ENCODE data around the gene ALG14.
A peak's percentile ranks its signal among the peaks of the same experiment; 100 is the strongest.
"Not testable (repeated sequence)": the region's sequence is repeated elsewhere in the genome, so short reads cannot be mapped to it uniquely, and the experiment has no call there.

Gene ALG14

DNA sequence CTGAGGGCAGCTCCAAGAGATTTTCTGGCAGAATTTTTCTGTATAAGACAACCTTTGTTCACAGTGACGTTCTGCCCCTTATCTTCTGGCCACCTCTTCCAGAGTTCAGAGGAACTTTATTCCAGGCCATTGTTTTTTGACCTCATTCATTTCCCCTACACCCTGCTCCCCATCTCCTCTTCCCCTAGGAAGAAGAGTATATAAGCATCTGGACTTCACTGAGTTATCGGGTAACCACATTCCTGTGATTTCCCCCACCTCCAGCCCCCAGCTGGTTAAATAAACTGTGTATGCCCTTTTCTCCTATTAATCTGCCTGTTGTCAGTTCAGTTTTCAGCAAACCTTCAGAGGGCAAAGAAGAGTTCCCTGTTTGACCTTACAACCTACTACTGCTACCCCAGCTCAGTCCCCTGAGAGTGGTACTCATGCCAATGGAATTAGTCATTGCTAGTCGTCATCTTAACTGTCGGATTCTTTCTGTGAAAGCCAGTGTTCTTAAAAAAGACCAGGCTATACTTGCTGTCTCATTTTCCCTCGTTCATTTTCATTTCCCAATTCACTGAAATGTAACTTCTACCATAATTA lies 14.3 kb upstream of the ALG14 start:
- no peak for DNase-seq (ENCODE audit: low read depth)

DNA sequence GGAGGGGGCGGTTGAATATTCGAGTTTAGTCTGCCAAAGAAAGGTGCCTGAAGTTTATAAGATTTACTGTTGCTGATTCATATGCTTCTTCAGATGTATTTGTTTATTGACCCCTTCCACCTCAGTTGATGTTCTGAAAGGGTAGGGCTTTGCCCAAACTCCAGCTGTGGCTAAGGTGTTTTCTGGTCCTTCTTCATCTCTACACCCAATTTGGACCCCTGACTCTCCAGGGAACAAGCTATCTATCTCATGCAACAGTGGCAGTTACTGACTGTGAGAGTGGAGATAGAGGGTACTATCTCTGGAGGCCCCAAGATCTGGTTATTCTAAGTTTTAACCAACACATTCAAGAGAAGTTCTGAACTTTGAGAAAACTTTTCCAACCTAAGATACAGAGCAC lies 12.6 kb upstream of the ALG14 start:
- no peak for DNase-seq (ENCODE audit: low read depth)

GRCh38 chr1:95084317-95085176 lies 11.8 kb upstream of the ALG14 start:
- peak; percentile 11 for DNase-seq (ENCODE audit: low read depth)

DNA sequence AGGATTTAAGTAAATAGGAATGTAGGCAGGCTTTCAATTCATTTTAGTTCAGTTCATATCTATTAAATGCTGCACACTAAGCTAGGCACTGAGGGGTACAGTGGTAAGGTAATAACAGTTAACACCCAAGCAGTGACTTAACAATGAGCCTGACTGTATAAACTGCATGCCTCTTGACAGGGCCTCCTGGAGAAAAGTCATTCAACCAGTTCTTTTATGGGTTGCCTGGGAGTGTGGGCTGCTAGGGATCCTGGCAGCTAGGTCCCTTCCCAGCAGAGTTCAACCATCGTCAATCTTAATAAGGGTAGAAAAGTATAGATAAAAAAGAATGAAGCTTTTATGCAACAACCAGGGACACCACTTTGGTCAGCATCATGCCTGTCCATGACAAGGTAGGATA lies 8.1 kb upstream of the ALG14 start:
- no peak for DNase-seq (ENCODE audit: low read depth)

GRCh38 chr1:95080446-95080845 lies 7.7 kb upstream of the ALG14 start:
- no peak for DNase-seq (ENCODE audit: low read depth)

GRCh38 chr1:95076034-95076433 lies 3.3 kb upstream of the ALG14 start:
- DNase-seq (ENCODE audit: low read depth), result no peak

GRCh38 chr1:95073446-95073845 lies 695 bp upstream of the ALG14 start:
- no peak for DNase-seq (ENCODE audit: low read depth)

GRCh38 chr1:95072117-95072516 lies 634 bp downstream of the ALG14 start:
- DNase-seq (ENCODE audit: low read depth), result no peak

GRCh38 chr1:95071539-95071938 lies 1.2 kb downstream of the ALG14 start:
- DNase-seq (ENCODE audit: low read depth), result no peak

DNA sequence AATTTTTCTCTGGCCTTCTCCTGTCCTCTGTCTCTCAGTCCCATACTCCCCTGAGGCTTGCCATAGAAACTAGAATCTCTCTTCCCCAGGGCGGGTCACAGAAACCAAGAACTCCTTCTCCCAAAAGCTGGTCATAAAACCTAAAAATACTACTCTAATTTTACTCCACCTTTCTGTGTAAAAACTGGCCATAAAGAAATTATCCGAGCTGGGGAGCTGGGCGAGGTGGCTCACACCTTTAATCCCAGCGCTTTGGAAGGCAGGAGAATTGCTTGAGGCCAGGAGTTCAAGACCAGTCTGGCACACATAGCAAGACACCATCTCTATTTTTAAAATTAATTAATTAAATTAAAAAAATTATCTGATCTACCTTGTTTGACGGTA lies 3.0 kb downstream of the ALG14 start:
- DNase-seq (ENCODE audit: low read depth), result no peak

- no peak for DNase-seq (ENCODE audit: low read depth)
These were observed 3.6 kb downstream of the ALG14 start for GRCh38 chr1:95068956-95069709.

DNA sequence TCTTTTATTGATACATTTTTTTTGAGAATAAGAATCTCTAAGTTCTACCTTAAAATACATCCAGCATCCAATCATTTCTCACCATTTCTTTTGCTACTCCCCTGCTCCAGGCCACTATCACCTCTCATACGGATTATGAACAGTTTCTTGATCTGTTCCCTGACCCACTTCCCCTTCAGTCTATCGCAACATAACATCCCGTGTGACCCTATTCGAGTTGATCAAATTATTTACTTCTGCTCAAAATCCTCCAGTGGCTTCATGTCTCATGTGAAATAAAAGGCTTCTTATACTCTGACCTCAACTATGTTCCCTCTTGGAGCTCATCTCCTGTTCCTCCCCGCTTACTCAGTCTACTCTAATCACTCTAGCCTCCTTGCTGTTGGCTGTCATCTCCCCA lies 5.2 kb downstream of the ALG14 start:
- no peak for DNase-seq (ENCODE audit: low read depth)

DNA sequence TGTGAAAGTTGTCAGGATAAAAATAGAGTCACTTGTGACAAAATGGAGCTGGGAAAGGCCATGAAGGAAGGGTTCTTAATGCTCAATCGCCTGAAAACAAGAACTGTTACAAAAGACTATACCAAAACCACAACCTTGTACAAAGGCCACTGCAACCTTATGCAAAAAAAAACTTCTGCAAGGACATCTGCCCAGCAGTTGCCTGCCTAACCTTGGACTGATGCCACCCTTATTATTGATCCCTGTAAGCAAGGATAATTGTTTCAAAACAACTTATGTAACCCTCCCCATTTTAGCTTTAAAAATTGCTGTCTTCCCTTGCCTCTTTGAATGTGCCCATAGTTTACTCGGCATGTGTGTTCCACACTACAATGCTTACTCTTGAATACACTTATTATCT lies 5.7 kb downstream of the ALG14 start:
- DNase-seq (ENCODE audit: low read depth), result no peak

DNA sequence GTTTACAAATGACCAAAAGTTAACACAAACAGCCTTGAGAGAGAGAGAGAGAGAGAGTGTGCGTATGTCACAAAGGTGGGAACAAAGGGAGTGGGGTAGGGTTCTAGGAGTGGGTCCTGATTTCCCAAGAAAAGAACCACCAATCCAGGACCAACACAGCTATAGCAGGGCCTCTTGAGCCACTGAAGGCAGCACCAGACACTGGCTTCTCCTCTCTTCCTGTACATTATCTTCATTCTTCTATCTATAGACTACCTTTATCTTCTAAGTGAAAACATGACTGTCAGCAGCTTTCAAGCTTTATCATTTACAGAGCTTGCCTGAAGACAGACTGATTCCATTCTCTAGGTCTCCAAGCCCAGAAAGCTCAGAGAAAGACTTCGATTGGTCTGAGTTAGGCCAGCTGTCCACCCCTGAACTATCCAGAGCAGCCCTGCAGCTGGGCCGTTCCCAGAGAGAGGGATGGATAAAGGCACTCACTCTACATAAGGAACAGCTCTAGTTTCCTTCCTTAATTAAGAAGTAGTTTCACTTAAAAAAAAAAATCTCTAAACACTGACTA lies 11.2 kb downstream of the ALG14 start:
- no peak for DNase-seq (ENCODE audit: low read depth)

DNA sequence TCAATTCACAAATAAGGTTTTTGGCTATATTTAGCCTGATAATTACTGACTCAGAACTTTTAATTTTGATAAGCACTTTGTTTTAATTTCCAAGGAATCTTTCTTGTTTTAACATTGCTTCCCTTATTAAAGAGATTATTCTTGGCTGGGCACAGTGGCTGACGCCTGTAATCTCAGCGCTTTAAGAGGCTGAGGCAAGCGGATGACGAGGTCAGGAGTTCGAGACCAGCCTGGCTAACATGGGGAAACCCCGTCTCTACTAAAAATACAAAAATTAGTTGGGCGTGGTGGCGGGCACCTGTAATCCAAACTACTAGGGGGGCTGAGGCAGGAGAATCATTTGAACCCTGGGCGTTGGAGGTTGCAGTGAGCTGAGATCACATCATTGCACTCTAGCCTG lies 13.8 kb downstream of the ALG14 start:
- no peak for DNase-seq (ENCODE audit: low read depth)

DNA sequence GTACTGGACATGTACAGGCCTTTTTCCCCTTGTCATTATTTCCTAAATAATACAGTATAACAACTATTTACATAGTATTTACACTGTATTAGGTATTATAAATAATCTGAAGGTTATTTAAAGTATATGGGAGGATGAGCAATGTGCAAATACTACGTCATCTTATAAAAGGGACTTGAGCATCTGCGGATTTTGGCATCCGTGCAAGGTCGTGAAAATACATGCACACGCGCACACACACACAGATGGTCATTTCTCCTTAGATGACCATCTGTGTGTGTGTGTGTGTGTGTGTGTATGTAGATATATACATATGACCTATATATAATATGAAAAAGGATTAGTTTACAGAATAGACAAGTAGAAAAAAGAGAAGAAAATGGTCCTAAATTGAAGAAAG lies 15.4 kb downstream of the ALG14 start:
- DNase-seq (ENCODE audit: low read depth), result no peak

DNA sequence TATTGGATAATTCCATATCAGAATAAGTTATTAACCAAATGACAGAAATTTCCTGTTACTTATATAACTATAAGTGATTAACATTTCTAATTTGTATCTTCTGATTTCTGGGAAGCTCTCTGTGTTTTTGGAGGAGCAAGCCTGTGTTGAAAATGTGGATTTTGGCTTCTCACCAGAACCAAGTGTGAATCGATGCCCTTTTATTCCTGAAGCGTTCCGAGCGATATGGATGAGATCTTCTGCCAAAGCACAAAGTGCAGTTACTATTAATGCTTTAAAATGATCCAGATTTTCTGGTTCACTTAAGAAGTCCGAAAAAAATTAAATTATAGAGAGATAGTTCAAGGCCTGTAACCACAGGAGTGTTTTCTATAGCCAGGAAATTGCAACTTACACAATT lies 22.8 kb downstream of the ALG14 start:
- no peak for DNase-seq (ENCODE audit: low read depth)

DNA sequence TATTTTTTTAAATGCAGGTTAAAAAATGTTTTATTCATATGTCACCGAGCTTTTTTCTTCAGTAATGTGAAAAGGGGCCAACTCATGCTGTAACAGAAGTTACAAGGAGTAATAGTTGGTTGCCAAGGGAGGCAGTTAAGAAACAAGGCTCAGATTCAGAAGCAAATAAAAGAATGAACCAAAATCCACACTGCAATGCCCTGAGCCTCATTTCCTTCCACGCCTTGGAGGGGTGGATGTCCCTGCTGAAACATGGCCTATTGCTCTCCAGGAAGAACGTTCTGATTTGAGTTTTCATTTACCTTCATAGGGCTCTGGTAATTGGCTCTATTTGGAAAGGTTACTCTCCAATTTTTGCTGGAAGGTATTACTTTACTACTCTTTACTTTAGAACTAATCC lies 24.4 kb downstream of the ALG14 start:
- DNase-seq (ENCODE audit: low read depth), result no peak

- not testable (repeated sequence) for DNase-seq (ENCODE audit: low read depth)
These were observed 25.1 kb downstream of the ALG14 start for GRCh38 chr1:95047624-95048023.

- DNase-seq (ENCODE audit: low read depth), result no peak
These were observed 26.4 kb downstream of the ALG14 start for GRCh38 chr1:95046359-95046758.

DNA sequence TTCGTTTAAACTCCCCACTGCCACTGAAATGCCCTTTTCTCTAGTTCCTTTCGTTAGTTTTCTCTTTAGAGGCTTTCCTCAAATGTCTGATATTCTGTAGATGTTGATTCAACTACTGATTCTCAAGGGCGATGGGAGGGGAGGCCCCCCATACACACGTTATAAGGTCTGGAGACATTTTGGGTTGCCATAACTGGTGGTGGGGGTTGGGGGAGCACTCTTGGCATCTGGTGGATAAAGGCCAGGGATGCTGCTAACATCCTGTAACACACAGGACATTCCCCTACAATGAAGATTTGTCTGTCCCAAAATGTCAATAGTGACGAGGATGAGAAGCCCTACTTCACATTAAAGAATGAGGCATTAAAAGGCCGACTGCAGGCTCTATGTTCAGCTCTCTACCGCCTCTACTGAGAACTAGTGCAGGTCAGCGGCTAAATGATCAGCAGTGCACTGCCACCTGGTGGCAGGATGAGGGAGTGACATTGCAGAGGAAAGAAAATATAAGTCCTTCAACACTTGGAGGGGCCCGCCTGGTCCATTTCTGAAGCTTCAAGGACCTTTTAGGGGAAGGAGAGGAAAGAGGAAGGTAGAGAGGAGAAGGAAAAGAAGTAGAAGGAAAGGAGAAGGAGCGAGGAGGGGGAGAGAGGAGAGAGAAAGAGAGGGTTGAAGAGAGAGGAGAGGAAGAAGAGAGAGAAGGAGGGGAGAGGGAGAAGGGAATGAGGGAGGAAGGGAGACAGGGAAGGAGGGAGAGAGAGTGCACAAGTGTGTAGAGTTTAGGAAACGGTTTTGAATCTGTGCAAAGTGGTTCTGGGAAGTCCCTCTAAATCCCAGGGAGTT lies 29.4 kb downstream of the ALG14 start:
- peak; percentile 48 for DNase-seq (ENCODE audit: low read depth)

GRCh38 chr1:95042286-95042685 lies 30.5 kb downstream of the ALG14 start:
- DNase-seq (ENCODE audit: low read depth), result no peak
